Endothelial cell of umbilical vein (primary cell): ENCODE data around the gene ZBTB7C. TPM values are rescaled to one million over a fixed set of nuclear protein-coding genes. Genes with fewer than 3 reads are reported as not detected.

Source experiments
- BruUV-seq: library from RNA; stranded (reverse); fragments of 400-500 nt; replicated peaks from 2 replicates; lab custom pipeline; 2021; lab: Mats Ljungman, UMichigan
- CTCF ChIA-PET: fragments of 300-600, 350-600 bp; sonication (Branson Sonifier 250); formaldehyde crosslinking; loops from one replicate; lab custom pipeline; 2021; ENCODE audit warnings: antibody characterized with exemption, inconsistent platforms; lab: Charles Lee
- POLR2A ChIA-PET: fragments of 300-600, 350-600 bp; sonication (Branson Sonifier 250); formaldehyde crosslinking; loops from one replicate; lab custom pipeline; 2021; ENCODE audit warnings: antibody characterized with exemption, inconsistent platforms; lab: Charles Lee
- DNase-seq: peaks from one replicate; pipeline ENCODE4 v3.0.0-alpha.2; 2011; ENCODE audit warnings: low read depth, low spot score
- FAIRE-seq: peaks from 2 replicates; lab custom pipeline; 2011; peaks lifted over from hg19 to GRCh38; lab: Jason Lieb, UNC
- H2AFZ ChIP-seq: 2 replicates; pipeline ENCODE4 v1.6.0; 2012; ENCODE audit warnings: low read depth, low read length, control low read depth, inconsistent platforms
- H3K27ac ChIP-seq: 2 replicates; pipeline ENCODE4 v1.5.1; 2011; ENCODE audit warnings: low read depth, mild to moderate bottlenecking, control low read depth, low read length, moderate library complexity; ENCODE audit not compliant: insufficient read depth
- H3K27me3 ChIP-seq, 2 experiments: 2 replicates each; pipeline versions ENCODE4 v1.6.0 to v1.6.1; 2011; ENCODE audit warnings: low read length in 2 of 2, mixed read lengths in 1 of 2; ENCODE audit not compliant: control insufficient read depth in 2 of 2, insufficient read depth in 2 of 2
- H3K36me3 ChIP-seq, 2 experiments: 2 replicates in 1 of 2; 3 replicates in 1 of 2; pipeline ENCODE4 v1.5.1; 2011; ENCODE audit warnings: low read length in 2 of 2, mild to moderate bottlenecking in 1 of 2, moderate library complexity in 1 of 2; ENCODE audit not compliant: control insufficient read depth in 2 of 2, insufficient read depth in 2 of 2; ENCODE audit errors: extremely low read depth in 1 of 2
- H3K4me1 ChIP-seq: 3 replicates; pipeline ENCODE4 v1.5.1; 2011; ENCODE audit warnings: mild to moderate bottlenecking, low read length; ENCODE audit not compliant: control insufficient read depth, insufficient read depth; ENCODE audit errors: extremely low read depth
- H3K4me2 ChIP-seq: 2 replicates; pipeline ENCODE4 v1.6.1; 2011; ENCODE audit warnings: low read length, control low read depth, mixed read lengths; ENCODE audit not compliant: insufficient read depth
- H3K4me3 ChIP-seq, 3 experiments: fragments of 200-600 bp in 1 of 3; sonication (generic), shearing (Covaris generic) in 1 of 3; replicated peaks in 1 of 3; 2 replicates each; pipeline ENCODE4 v1.5.1; 2011 to 2016; ENCODE audit warnings: control low read depth in 3 of 3, low read length in 3 of 3, mild to moderate bottlenecking in 2 of 3, inconsistent platforms in 1 of 3, low read depth in 1 of 3, moderate library complexity in 1 of 3; ENCODE audit not compliant: insufficient read depth in 1 of 3
- H3K79me2 ChIP-seq: 2 replicates; pipeline ENCODE4 v1.6.0; 2012; ENCODE audit warnings: low read length, inconsistent platforms; ENCODE audit not compliant: control insufficient read depth, insufficient read depth
- H3K9ac ChIP-seq: replicated peaks from 2 replicates; pipeline ENCODE3; 2011; ENCODE audit warnings: low read length, control low read depth; ENCODE audit not compliant: insufficient read depth; ENCODE audit errors: extremely low read depth
- H3K9me1 ChIP-seq: replicated peaks from 3 replicates; pipeline ENCODE4 v1.6.0; 2011; ENCODE audit warnings: mild to moderate bottlenecking, low read length; ENCODE audit not compliant: control insufficient read depth, insufficient read depth; ENCODE audit errors: extremely low read depth
- H3K9me3 ChIP-seq: replicated peaks from 2 replicates; pipeline ENCODE4 v1.5.1; 2012; ENCODE audit warnings: low read length, inconsistent platforms; ENCODE audit not compliant: control insufficient read depth, insufficient read depth
- H4K20me1 ChIP-seq: replicated peaks from 2 replicates; pipeline ENCODE3; 2011; ENCODE audit warnings: mild to moderate bottlenecking, low read length; ENCODE audit not compliant: control insufficient read depth, insufficient read depth; ENCODE audit errors: extremely low read depth
- EZH2 ChIP-seq: IDR thresholded peaks from 2 replicates; pipeline ENCODE4 v1.6.1; 2012; ENCODE audit warnings: borderline replicate concordance, low read depth, mild to moderate bottlenecking, moderate library complexity, low read length, inconsistent platforms; ENCODE audit not compliant: severe bottlenecking
- FOS ChIP-seq: IDR thresholded peaks from 2 replicates; pipeline ENCODE4 v1.6.1; 2011; ENCODE audit warnings: mild to moderate bottlenecking, low read length, moderate library complexity, borderline replicate concordance; ENCODE audit not compliant: insufficient read depth
- GATA2 ChIP-seq: IDR thresholded peaks from 2 replicates; pipeline ENCODE4 v1.7.0; 2011; ENCODE audit warnings: low read depth, mild to moderate bottlenecking, moderate library complexity, mixed read lengths, low read length; ENCODE audit not compliant: insufficient read length, insufficient read depth
- JUN ChIP-seq: IDR thresholded peaks from 2 replicates; pipeline ENCODE4 v1.6.1; 2011; ENCODE audit warnings: borderline replicate concordance, low read depth; ENCODE audit not compliant: insufficient read length, insufficient read depth
- MYC ChIP-seq: IDR thresholded peaks from one replicate; pipeline ENCODE4 v1.6.1; 2011; ENCODE audit warnings: mild to moderate bottlenecking, low read depth, low read length
- POLR2A ChIP-seq: IDR thresholded peaks from 2 replicates; pipeline ENCODE4 v1.6.1; 2012; ENCODE audit warnings: low read depth, mild to moderate bottlenecking, control low read depth, low read length
- POLR2AphosphoS5 ChIP-seq: IDR thresholded peaks from 2 replicates; pipeline ENCODE4 v1.6.1; 2012; ENCODE audit warnings: low read depth, mild to moderate bottlenecking, control low read depth, low read length, moderate library complexity; ENCODE audit not compliant: insufficient read depth
- dilution Hi-C: fragments of 300-500 bp; cut with MboI; formaldehyde crosslinking; loops from one replicate; pipeline ENCODE4 v1.15.0; 2019; ENCODE audit warnings: low sequenced_read_pairs; ENCODE audit not compliant: extremely low pct_ligation_motif_present
- intact Hi-C: fragments of 100-400 bp; cut with micrococcal nuclease; formaldehyde crosslinking; loops from one replicate; pipeline ENCODE4 v1.10.0; 2022
- polyA plus RNA-seq, 4 experiments: library from polyadenylated mRNA; depleted of rRNA in 3 of 4; stranded (reverse) in 3 of 4; unstranded in 1 of 4; fragments of >200 nt; gene quantifications; 2 replicates each; pipeline versions ENCODE4 v1.2.1 to v1.2.3, GENCODE V29; 2011 to 2012; ENCODE audit warnings: missing spikeins in 1 of 4
- total RNA-seq: library from RNA; stranded (reverse); gene quantifications from 2 replicates; pipeline ENCODE4 v1.2.3, GENCODE V29; 2021
- TF ChIP-seq, protein P1 (sequence below): IDR thresholded peaks from 2 replicates; pipeline ENCODE4 v1.6.1; 2011; ENCODE audit not compliant: insufficient read depth, insufficient read length
- TF ChIP-seq, protein P2 (sequence below), 2 donors: IDR thresholded peaks; 1 replicate in 1 of 2; 2 replicates in 1 of 2; pipeline ENCODE4 v1.5.1; 2011; ENCODE audit warnings: low read length in 2 of 2, mild to moderate bottlenecking in 2 of 2, moderate library complexity in 2 of 2, control low read depth in 1 of 2, inconsistent platforms in 1 of 2, low read depth in 1 of 2; ENCODE audit not compliant: insufficient read depth in 1 of 2; ENCODE audit errors: extremely low read depth in 1 of 2

Gene ZBTB7C
- total and polyA plus RNA-seq, 2 donors (not counting 3 experiments of a cell fraction or from before 2014, with no cell fraction given): not detected

DNA sequence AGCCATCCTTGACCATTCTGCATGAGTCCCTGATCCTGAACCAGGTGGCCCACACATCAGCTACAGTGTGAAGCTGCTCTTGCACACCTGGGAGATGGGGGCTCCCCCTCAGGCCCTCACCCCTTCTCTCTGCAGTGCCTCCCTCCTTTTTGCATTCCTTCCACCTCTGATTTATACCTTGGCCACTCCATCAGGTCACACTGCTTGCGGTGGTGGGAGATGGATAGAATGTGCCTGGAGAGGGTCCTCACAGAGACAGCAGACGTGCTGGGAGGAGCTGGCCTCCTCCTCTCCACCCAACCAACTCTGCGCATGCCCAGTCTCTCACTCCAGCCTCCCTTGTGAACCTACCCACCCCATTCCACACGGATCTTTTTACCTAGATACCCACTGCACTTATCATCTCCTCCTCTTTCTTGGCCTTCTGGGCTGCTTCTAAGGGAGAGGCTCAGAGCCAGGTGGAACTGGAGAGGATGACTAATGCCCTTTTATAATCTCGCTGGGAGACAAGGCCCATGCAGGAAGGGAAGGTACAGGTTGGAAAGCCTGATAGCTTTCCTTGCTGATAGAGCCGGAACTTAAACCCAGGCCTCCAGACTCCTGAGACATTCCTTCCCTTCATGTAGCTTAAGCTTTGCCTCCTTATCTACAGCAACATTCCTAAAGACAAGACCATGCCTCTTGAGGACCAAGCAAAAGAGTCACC is 205.1 kb downstream of the ZBTB7C start:
- no peaks in the 10 kb centered on the region for H4K20me1 ChIP-seq
- no peaks in the 10 kb centered on the region for H3K4me1 ChIP-seq
- ChIA-PET POLR2A (no interaction called here), CTCF (no interaction called here)
- FAIRE-seq (no peak), DNase-seq (no peak)
- intact Hi-C loops: no loop called here
- no peak overlapping the region for H3K4me3 ChIP-seq
- H3K27me3 ChIP-seq: no peaks in the 10 kb centered on the region
- H3K9me1 ChIP-seq: no peaks in the 10 kb centered on the region
- no peak overlapping the region for H2AFZ ChIP-seq
- no peak overlapping the region for H3K27ac ChIP-seq
- no peaks in the 10 kb centered on the region for H3K9me3 ChIP-seq
- no TSS peak for BruUV-seq
- no peaks in the 10 kb centered on the region for H3K36me3 ChIP-seq
- no peaks in the 10 kb centered on the region for H3K79me2 ChIP-seq
- H3K4me2 ChIP-seq: no peak overlapping the region
- TF ChIP-seq MYC (no peak), JUN (no peak), POLR2A (no peak), GATA2 (no peak), POLR2AphosphoS5 (no peak), FOS (no peak), EZH2 (no peak)
- TF ChIP-seq, protein P1, sequence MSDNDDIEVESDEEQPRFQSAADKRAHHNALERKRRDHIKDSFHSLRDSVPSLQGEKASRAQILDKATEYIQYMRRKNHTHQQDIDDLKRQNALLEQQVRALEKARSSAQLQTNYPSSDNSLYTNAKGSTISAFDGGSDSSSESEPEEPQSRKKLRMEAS: no peak
- TF ChIP-seq, protein P2, sequence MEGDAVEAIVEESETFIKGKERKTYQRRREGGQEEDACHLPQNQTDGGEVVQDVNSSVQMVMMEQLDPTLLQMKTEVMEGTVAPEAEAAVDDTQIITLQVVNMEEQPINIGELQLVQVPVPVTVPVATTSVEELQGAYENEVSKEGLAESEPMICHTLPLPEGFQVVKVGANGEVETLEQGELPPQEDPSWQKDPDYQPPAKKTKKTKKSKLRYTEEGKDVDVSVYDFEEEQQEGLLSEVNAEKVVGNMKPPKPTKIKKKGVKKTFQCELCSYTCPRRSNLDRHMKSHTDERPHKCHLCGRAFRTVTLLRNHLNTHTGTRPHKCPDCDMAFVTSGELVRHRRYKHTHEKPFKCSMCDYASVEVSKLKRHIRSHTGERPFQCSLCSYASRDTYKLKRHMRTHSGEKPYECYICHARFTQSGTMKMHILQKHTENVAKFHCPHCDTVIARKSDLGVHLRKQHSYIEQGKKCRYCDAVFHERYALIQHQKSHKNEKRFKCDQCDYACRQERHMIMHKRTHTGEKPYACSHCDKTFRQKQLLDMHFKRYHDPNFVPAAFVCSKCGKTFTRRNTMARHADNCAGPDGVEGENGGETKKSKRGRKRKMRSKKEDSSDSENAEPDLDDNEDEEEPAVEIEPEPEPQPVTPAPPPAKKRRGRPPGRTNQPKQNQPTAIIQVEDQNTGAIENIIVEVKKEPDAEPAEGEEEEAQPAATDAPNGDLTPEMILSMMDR (IDR thresholded peaks at IDR 0.05; ENCODE audit: extremely low read depth in 1 of 2, insufficient read depth in 1 of 2, low read depth in 1 of 2, low read length in 2 of 2): no peak
- H3K9ac ChIP-seq: no peak overlapping the region
- dilution Hi-C loops: no loop called here
